ENCODE results near the gene FZD4.
"Not testable (repeated sequence)": the region's sequence is repeated elsewhere in the genome, so short reads cannot be mapped to it uniquely, and the experiment has no call there.

Gene FZD4

DNA sequence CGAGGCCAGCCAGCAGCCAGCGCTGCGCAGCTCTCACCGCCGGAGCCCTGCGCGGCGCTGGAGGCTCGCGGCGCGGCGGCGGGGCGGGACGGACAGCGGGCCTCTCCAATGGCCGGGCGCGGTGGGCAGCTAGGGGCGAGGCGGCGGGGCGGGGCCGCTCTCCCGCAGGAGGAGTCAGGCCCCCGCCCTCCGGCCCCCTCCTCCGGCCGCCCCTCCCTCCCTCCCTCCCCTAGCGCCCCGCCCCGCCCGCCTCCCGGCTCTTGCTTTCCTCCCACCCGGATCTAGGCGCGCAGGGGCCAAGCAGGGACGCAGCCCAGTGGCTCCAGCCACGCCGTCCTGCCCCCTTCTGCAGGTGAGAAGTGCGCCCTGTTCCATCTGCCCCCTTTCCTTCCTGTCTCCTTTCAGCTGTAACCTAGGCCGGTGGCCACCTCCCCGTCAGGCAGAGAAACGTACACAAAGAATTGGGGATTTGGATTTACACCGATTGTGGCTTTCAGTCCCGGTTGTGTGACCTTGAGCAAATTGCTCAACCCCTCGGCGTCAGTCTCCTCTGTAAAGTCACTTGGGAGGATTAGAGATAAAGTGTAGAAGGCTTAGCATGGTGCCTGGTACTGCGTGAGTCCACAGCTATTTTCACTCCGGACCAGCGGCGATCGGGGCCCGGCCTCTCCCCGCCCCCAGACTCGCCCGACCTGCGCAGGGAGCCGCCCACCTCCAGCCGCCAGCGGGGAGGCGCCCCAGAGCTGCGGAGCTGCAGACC is at the start of gene FZD4:
Gene FZD4, minus strand, starts transcription at position 35 of the 760 bp plus-strand sequence. CDS start 310 bp downstream, outside the sequence.
- no peak for DNase-seq (ENCODE audit: low read depth in 3 of 3, low spot score in 1 of 3)

DNA sequence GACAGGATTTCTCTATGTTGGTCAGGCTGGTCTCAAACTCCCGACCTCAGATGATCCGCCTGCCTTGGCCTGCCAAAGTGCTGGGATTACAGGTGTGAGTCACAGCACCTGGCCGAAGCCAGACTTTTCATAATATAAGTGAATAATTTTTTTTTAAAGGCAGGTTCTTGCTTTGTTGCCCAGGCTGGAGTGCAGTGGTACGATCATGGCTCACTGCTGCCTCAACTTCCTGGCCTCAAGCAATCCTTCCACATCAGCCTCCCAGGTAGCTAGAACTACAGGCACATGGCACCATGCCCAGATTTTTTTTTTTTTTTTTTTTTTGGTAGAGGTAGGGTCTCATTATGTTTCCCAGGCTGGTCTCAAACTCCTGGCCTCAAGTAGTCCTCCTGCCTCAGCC is 49.1 kb upstream of the FZD4 start:
- DNase-seq (ENCODE audit: low read depth in 3 of 3, low spot score in 1 of 3) = not testable (repeated sequence)

DNA sequence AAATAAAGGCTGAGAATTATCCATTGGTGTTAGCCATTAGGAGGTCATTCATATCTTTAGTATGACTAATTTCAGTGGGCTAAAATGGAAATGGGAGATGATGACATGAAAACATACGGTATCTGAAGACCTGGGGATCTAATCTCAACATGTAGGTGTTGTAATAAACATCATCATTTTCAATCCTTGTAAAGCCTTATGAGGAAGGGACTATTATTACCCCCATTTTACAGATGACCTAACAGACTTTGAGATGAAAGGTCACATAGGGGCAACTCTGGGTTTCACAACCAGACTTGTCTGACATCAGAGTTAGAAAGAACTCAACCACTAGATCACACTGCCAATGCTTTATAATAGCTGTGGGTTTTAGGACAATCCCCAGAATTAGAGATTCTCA is 47.7 kb upstream of the FZD4 start:
- no peak for DNase-seq (ENCODE audit: low read depth in 3 of 3, low spot score in 1 of 3)

DNA sequence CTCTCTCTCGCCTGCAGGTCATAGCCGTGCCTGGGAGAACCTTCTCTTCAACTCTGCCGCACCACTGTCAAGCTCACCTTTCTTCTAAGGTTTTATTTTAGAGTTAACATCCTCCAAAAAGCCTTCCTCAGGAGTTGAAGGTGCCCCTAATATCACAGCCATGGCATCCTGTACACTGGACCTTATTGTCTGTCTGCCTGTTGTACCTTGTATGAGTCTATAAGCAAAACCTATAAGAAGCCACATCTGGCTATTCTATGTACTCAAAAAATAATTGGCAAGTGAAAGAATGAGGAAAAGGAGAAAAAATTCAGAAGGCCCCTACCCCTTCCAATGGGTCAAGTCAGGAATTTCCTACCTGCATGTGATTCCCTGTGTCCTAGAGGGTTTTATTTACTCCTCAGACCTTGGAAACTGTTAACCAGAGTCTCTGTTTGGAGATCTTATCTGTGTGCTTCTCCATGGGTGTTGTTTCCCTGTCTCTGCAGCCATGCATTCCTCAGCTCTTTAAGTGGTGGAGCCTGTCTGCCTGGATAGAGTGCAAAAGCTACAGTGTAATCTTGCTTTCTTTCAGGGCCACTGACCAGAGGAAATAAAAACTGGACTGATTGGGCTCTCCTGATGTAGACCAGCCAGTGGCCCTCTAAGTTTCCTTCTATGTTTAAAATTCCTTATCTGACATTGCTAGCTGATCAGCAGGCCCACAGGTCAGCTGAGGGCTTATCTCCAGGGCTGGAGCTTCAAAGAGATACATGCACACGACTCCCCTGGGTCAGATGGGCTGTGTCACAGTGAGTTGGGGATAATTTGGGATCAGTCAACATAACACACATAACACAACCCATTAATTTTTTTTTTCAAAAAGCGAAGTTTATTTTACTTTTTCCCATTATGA is 44.9 kb upstream of the FZD4 start:
- DNase-seq (ENCODE audit: low read depth in 3 of 3, low spot score in 1 of 3) = no peak

DNA sequence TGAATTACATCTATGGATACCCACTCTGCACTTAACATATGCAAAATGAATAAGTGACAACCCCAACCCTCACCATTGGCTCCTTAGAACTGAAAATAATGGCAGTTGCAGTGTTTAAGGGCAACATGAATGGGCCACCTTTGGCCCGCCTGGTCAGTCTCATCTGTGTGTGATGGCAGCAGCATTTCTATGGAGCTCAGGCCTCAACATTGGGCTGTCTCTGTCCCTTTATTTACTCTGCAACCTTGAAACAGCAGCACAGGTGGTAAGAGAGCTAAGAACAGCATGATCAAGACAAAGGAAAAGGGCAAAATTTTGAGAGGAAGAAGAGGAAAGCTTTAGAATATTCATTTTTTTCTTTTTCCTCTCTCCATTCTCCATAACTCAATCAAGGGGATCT is 44.2 kb upstream of the FZD4 start:
- no peak for DNase-seq (ENCODE audit: low read depth in 3 of 3, low spot score in 1 of 3)

DNA sequence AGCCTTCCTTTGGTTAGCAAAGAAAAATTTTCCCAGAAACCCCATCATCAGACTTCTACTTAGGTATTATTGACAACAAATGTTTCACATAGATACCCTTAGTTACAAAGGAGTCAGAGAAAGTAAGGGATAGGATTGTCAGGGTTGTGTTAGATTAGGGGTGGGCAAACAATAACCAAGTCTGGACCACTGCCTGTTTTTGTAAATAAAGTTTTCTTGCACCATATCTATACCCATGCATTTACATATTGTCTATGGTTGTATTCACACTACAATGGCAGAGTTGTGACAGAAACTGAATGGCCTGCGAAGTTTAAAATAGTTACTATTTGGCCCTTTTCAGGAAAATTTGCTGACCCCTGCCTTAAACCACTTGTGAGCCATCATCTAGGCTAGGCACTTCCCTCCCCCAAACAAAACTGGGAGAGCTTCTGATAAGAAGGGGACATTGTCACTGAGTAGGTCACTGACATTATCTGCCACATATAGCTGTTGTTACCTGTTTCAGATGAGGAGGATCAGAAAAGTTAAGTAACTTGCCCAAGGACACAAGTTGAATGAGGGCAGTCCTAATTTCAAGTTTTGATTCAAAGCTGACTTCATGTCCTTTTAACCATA is 41.9 kb upstream of the FZD4 start:
- no peak for DNase-seq (ENCODE audit: low read depth in 3 of 3, low spot score in 1 of 3)

DNA sequence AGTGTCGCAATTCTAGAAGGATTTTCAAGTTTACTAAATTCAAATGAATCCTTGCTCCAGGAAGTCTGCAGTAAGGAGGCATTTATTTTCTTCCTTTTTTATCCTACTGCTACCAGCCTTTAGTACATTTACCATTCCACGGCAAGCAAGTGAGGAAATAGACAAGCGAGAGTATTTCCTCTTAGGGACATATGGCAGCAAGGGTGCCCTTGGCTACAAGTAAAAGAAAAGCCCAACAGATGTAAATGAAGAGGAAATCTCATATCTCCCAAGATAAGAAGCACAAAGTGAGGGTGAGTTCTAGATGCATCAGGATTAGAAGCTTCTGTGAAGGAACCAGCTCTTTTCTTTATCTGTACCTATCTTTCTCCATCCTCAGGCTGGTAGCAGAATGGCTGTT is 37.8 kb upstream of the FZD4 start:
- DNase-seq (ENCODE audit: low read depth in 3 of 3, low spot score in 1 of 3) = no peak

DNA sequence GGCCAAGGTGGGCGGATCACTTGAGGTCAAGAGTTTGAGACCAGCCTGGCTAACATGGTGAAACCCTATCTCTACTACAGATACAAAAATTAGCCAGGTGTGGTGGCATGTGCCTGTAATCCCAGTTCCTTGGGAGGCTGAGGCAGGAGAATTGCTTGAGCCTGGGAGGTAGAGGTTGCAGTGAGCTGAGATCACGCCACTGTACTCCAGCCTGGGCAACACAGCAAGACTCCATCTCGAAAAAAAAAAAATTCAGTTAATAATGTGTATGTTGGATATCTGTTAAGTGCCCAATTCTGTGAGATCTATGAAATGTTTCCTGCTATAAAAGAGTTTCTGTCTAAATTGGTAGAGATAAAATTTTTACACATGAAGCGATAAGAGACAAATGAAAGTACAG is 37.1 kb upstream of the FZD4 start:
- DNase-seq (ENCODE audit: low read depth in 3 of 3, low spot score in 1 of 3) = not testable (repeated sequence)

DNA sequence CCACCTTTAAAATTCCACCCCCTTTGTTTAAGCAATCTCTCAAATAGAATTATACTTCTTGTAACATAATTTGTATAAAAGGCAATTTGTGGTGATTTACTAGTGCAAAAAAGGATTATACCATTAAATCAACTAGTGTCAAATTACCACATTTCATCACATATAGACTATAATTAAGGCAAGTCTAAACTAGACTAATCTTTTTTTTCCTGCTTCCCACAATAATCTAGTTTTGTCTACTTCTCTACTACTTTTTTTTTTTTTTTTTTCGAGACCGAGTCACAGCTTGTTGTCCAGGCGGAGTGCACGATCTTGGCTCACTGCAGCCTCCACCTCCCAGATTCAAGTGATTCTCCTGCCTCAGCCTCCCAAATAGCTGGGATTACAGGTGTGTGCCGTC is 36.1 kb upstream of the FZD4 start:
- no peak for DNase-seq (ENCODE audit: low read depth in 3 of 3, low spot score in 1 of 3)

DNA sequence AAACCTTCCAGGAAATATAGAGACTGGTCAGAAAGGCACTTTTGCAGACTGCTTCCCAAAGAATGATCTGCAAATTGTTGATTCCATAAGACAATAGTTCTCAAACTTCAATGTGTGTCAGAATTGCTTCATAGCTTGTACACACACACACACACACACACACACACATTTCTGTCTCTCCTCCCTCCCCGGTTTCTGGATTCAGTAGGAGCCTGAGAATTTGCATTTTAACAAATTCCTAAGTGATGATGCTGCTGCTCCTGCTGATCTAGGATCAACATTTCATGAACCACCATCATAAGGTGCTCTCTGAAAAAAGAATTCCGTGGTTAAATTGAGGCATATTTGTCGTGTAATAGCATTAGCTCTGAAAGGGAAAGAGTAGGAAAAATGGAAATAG is 35.3 kb upstream of the FZD4 start:
- no peak for DNase-seq (ENCODE audit: low read depth in 3 of 3, low spot score in 1 of 3)

DNA sequence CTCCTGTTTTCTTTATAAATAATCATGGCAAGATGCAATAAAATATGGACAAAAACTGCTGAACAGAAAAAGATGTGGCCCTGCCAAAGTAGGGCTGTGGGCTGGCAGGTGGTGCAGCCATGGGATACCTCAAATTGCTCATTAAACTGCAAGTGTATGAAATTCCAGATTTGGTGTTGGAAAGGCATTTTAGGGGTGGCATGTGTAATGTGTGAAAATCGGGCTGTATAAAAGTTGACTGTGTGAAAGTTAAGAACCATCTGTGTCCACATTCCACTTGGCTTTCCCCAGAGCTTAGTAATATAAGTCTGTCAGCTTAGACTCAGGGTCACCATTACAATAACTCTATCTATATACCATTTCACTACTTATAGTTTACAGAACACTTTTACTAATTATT is 34.8 kb upstream of the FZD4 start:
- DNase-seq (ENCODE audit: low read depth in 3 of 3, low spot score in 1 of 3) = no peak

DNA sequence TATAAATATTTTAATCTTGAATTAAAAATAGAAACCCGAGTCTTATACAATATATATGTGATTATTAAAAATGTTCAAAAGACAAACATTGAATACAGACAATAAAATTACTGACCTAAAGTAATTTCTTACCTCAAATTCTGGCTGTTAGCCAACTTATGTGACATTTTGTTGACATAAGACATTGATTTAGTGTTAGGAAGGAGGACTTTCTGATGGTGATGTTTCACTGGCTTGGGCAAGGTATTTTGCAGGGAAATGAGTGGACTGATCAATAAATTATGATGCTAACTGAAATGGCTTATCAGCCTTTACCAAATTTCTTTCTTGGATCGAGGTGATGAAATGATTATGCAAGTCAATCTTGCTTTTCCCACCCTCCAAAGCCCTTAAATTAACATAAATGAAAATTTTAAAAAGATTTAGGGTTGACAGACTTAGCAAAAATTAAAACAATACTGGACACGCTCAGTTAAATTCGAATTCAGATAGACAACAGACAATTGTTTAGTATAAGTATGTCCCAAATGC is 33.2 kb upstream of the FZD4 start:
- DNase-seq (ENCODE audit: low read depth in 3 of 3, low spot score in 1 of 3) = no peak

DNA sequence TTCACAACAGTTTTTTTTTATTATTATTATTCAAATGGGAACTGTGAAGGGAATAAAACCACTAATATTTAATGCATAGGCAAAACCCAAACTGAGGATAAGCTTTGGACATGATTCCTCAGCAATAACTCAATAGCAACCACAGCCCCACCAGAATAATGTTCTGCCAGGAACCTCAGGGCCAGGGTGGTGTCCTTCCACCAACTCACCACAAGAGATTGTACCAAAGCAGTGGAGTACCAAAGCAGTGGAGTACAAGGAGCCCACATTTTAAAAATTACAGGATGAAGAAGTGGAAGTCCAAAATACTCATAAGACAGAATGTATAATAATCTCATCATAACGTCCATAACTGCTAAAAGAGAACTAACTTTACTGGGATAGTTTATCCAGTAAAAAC is 32.5 kb upstream of the FZD4 start:
- no peak for DNase-seq (ENCODE audit: low read depth in 3 of 3, low spot score in 1 of 3)

DNA sequence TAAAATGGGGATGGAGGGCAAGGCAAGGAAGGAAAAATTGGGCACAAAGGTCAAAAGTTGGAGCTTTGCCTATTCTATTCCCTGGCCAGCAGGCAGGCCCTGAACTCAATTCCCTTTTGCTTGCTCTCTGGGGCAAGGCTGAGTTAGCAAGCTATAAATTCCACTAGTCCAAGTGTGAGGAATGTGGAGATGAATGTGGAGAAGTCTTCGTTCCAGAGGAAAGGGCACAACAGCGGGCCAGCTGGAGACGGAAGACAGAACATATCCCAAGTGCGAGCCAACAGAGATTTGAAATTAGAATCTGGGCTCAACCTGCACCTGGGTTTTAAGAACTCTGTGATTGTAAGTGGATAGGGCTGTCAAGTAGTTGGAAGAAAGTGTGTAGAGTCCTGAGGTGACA is 29.5 kb upstream of the FZD4 start:
- no peak for DNase-seq (ENCODE audit: low read depth in 3 of 3, low spot score in 1 of 3)

DNA sequence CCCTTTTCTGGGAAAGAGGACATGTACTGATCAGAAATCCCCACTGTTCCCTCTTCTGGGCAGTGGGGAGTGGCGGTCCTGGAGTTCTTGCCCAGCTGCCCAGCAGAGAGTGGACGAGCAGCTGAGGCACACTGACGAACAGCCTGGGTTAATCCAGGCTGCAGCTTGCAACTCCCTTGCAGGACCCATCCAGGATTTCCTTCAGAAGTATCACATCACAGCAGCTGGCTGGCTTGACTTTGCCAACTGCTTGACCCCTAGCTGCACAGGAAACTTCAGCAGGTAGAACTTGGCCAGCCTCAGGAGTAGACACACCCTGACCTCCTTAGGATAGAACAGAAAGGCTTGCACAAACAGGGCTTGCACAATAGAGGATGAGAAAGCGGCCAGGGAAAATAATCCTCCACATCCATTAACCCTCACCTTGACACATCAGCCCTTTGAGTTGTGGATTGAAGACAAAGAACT is 27.9 kb upstream of the FZD4 start:
- DNase-seq (ENCODE audit: low read depth in 3 of 3, low spot score in 1 of 3) = no peak

DNA sequence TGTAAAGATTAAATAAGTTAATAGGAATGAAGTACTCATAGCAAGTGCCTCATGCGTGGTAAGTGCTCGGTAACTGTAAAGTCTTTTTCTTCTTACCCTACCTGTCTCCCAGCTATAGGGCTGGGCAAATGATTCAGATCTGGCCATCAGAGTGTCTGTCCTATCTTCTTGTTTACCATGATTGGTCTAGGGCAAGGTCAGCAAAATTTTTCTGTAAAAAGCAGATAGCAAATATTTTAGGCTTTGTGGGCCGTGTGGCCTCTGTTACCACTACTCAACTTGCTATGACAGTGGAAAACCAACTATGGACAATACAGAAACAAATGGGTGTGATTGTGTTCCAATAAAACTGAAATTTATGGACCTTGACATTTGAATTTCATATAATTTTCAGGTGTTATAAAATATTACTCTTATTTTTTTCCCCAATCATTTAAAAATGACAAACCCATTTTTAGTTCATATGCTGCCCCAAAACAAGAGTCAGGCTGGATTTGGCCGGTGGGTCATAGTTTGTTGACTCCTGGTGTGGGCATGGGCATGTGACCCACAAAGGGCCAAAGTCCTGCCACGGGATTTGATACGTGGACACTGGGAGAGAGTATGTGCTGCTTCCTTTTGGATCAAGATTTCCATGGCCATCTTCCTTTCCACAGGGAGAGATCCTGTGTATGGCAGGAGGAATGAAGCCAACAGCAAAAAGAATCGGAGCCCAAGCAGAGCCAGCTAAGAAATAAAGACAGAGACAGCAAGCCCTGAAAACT is 26.8 kb upstream of the FZD4 start:
- no peak for DNase-seq (ENCODE audit: low read depth in 3 of 3, low spot score in 1 of 3)

DNA sequence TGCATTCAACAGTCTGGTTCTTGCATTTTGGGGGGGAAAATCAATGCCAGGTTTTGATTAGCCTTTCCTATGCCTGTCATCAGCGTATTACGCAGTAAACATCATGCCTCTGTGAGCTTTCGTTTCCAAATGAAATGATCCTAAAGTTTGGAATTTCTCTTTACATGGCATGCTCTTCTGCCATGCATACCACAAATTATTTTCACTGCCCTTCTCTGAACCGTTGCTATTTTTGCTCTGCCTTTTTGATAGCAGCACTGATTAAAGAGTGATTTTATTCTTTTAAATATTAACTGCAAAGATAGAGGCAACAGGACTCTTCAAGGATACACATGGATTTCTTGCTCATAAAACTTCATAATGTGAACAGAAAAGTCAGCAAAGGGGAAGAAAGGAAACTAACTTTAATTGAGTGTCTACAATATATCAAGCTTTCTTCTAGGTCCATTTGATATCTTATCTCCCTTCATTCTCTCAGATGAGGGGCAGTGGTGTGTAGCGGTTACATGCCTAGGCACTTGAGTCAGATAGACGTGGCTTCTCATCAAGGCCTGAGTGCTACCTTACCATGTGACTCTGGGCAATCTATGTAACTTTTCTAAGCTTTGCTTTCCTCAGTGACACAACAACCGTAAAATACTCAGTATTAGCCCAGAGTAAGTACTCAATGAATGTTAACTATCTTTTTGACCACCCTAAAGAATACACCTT is 25.0 kb upstream of the FZD4 start:
- no peak for DNase-seq (ENCODE audit: low read depth in 3 of 3, low spot score in 1 of 3)

DNA sequence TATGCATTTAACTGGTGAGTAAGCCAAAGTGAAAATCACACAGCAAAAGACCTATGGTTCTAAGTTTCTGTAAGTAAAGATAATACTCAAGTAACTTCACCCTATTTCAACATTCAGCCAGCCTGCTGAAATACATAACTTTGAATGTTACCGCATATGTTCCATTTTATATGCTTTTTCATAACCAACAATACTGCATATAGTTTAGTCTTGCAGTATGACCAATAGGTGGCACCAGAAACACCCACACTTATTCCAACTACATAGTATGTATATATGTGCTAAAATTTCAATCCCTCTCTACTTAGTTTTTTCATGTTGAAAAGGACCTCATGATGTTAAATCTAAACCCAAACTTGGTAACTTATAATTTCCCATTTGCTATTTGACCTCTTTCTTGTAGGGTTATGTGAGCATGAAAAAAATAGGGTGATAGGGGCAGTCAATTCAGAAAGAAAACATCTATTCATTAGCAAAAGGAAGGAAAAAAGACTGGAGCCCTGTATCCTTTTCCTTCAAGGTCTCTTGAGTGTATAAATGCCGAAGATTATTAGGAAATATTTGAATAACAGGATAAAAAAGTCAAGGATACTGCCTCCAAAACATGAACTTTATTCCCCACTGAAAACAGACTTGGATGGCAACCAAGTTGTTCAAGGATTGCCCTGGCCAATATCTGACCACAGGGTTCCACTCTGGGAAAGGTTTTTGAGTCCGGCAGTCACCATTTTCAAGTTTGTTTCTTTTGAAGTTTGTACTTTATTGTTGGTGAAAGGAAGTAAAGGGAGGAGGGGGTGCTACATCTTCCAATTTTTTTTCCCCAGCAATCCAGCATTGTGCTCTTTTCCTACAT is 23.8 kb upstream of the FZD4 start:
- no peak for DNase-seq (ENCODE audit: low read depth in 3 of 3, low spot score in 1 of 3)

DNA sequence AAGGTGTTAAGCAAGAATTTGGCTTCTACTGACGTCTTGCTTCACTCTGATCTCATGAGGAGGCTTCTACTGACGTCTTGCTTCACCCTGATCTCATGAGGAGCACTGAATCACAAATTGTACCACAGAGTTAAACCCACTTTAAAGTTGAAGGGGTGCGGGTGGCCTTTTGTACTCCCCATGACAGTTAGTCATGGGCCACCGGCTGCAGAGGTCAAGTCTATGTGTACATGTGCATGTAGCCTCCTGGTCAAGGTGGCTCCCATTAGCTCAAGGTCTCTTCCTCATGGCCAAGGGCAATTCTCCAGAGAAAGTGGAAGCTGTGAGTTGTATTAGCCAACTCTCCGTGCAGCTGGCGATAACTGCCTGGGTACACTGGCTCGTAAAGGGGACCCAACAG is 23.1 kb upstream of the FZD4 start:
- DNase-seq (ENCODE audit: low read depth in 3 of 3, low spot score in 1 of 3) = no peak
